HepG2 (cell line): ENCODE measurements around the gene DTD2. TPM values are rescaled to one million over a fixed set of nuclear protein-coding genes. Genes with fewer than 3 reads are reported as not detected.

ENCODE experiments used
- ATAC-seq: fragments of 200-7000 bp; cut with Tn5 transposase; 3 replicates; pipeline ENCODE4 v1.9.1; 2020; ENCODE audit warnings: mild to moderate bottlenecking, moderate library complexity
- BruUV-seq: library from RNA; stranded (reverse); fragments of 400-500 nt; replicated peaks from 2 replicates; lab custom pipeline; 2021; lab: Mats Ljungman, UMichigan
- CTCF ChIA-PET: fragments of 300-600 bp; formaldehyde crosslinking; extraction: SDS; loops from one replicate; lab custom pipeline; 2021; ENCODE audit warnings: low total read pairs, inconsistent platforms, low intra/inter-chr PET ratio; lab: Yijun Ruan, JAX
- POLR2A ChIA-PET: fragments of 350-600 bp; sonication (Branson Sonifier 250); formaldehyde crosslinking; loops from one replicate; lab custom pipeline; 2020; ENCODE audit warnings: antibody characterized with exemption, inconsistent platforms; lab: Yijun Ruan, JAX
- DNase-seq: peaks from one replicate; pipeline ENCODE4 v3.0.0-alpha.2; 2015; ENCODE audit warnings: low spot score
- FAIRE-seq: peaks from 3 replicates; lab custom pipeline; 2011; peaks lifted over from hg19 to GRCh38; lab: Jason Lieb, UNC
- H2AFZ ChIP-seq: one replicate; pipeline ENCODE4 v1.6.1; 2011; ENCODE audit warnings: low read length, inconsistent platforms
- H3K27ac ChIP-seq: fragments of 300-600 bp; 3 replicates; pipeline ENCODE4 v1.8.0; 2011; ENCODE audit warnings: mixed run types, mild to moderate bottlenecking, mixed read lengths, low read length, inconsistent platforms; ENCODE audit not compliant: insufficient read depth; ENCODE audit errors: extremely low read length
- H3K27me3 ChIP-seq, 2 experiments: fragments of 200-600 bp in 1 of 2; 2 replicates in 1 of 2; 3 replicates in 1 of 2; pipeline versions ENCODE4 v1.6.0 to v1.8.0; 2011; ENCODE audit warnings: low read length in 2 of 2, mild to moderate bottlenecking in 2 of 2, moderate library complexity in 2 of 2, inconsistent platforms in 1 of 2; ENCODE audit not compliant: insufficient read depth in 2 of 2, control insufficient read depth in 1 of 2
- H3K36me3 ChIP-seq, 2 experiments: fragments of 200-600 bp in 1 of 2; replicated peaks in 1 of 2; 2 replicates in 1 of 2; 3 replicates in 1 of 2; pipeline versions ENCODE4 v1.5.1 to v1.8.0; 2011; ENCODE audit warnings: low read length in 2 of 2, inconsistent platforms in 1 of 2; ENCODE audit not compliant: insufficient read depth in 2 of 2, control insufficient read depth in 1 of 2
- H3K4me1 ChIP-seq: 2 replicates; pipeline ENCODE4 v1.5.1; 2012; ENCODE audit warnings: low read length, inconsistent platforms; ENCODE audit not compliant: insufficient read depth
- H3K4me2 ChIP-seq: 2 replicates; pipeline ENCODE4 v1.6.0; 2011; ENCODE audit warnings: low read depth, low read length, inconsistent platforms
- H3K4me3 ChIP-seq, 3 experiments: fragments of 200-600 bp in 1 of 3; sonication (generic), shearing (Covaris generic) in 1 of 3; replicated peaks in 1 of 3; 2 replicates each; pipeline ENCODE4 v1.5.1; 2011 to 2016; ENCODE audit warnings: low read length in 3 of 3, inconsistent platforms in 2 of 3, low read depth in 2 of 3, mild to moderate bottlenecking in 2 of 3, control low read depth in 1 of 3, mixed read lengths in 1 of 3; ENCODE audit not compliant: insufficient read depth in 1 of 3
- H3K79me2 ChIP-seq: one replicate; pipeline ENCODE4 v1.6.1; 2011; ENCODE audit warnings: low read length, inconsistent platforms; ENCODE audit not compliant: insufficient read depth
- H3K9ac ChIP-seq: 2 replicates; pipeline ENCODE4 v1.6.0; 2011; ENCODE audit warnings: mild to moderate bottlenecking, low read depth, low read length, inconsistent platforms; ENCODE audit not compliant: insufficient read depth
- H3K9me3 ChIP-seq: 2 replicates; pipeline ENCODE4 v1.5.1; 2012; ENCODE audit warnings: mild to moderate bottlenecking, low read length
- H4K20me1 ChIP-seq: 2 replicates; pipeline ENCODE4 v1.6.0; 2011; ENCODE audit warnings: inconsistent platforms, mild to moderate bottlenecking, low read length, moderate library complexity; ENCODE audit not compliant: insufficient read depth
- CBFB ChIP-seq: sonication (generic); formaldehyde crosslinking; IDR thresholded peaks from 2 replicates; pipeline ENCODE4 v1.4.0; 2020; ENCODE audit warnings: missing genetic modification reagents
- CHD2 ChIP-seq: IDR thresholded peaks from 2 replicates; pipeline ENCODE4 v1.6.1; 2011; ENCODE audit warnings: low read depth, low read length, improper control_type of control experiment
- HOXD1 ChIP-seq: sonication (generic); formaldehyde crosslinking; IDR thresholded peaks from 2 replicates; pipeline ENCODE4 v1.5.0; 2020; ENCODE audit warnings: missing genetic modification reagents
- ISL2 ChIP-seq: sonication (generic); formaldehyde crosslinking; IDR thresholded peaks from 2 replicates; pipeline ENCODE4 v1.5.0; 2020; ENCODE audit warnings: missing genetic modification reagents
- MYNN ChIP-seq: sonication (generic); formaldehyde crosslinking; IDR thresholded peaks from 2 replicates; pipeline ENCODE4 v1.4.0; 2020; ENCODE audit warnings: mild to moderate bottlenecking, low read depth, missing genetic modification reagents
- POLR2AphosphoS5 ChIP-seq: IDR thresholded peaks from 2 replicates; pipeline ENCODE4 v1.6.1; 2012; ENCODE audit warnings: low read depth, low read length
- PTBP1 ChIP-seq: fragments of 200-400 bp; formaldehyde crosslinking; IDR thresholded peaks from 2 replicates; pipeline ENCODE4 v1.6.1; 2018; ENCODE audit warnings: low read length, low read depth; ENCODE audit not compliant: poor library complexity, severe bottlenecking
- SAP130 ChIP-seq: IDR thresholded peaks from 2 replicates; pipeline ENCODE4 v1.6.1; 2016; ENCODE audit warnings: low read depth
- SP140L ChIP-seq: sonication (generic); formaldehyde crosslinking; IDR thresholded peaks from 2 replicates; pipeline ENCODE4 v1.4.0; 2020; ENCODE audit warnings: missing genetic modification reagents, borderline replicate concordance
- ZBTB21 ChIP-seq: sonication (generic); formaldehyde crosslinking; IDR thresholded peaks from 2 replicates; pipeline ENCODE4 v1.4.0; 2020; ENCODE audit warnings: missing genetic modification reagents
- ZNF136 ChIP-seq: sonication (generic); formaldehyde crosslinking; IDR thresholded peaks from 2 replicates; pipeline ENCODE4 v1.8.1; 2022; ENCODE audit warnings: low read depth, mild to moderate bottlenecking, moderate library complexity, missing genetic modification reagents
- ZNF180 ChIP-seq: sonication (generic); formaldehyde crosslinking; IDR thresholded peaks from 2 replicates; pipeline ENCODE4 v1.4.0; 2020; ENCODE audit warnings: low read depth, missing genetic modification reagents, borderline replicate concordance
- ZNF296 ChIP-seq: sonication (generic); formaldehyde crosslinking; conservative IDR thresholded peaks from 2 replicates; pipeline ENCODE4 v1.5.0; 2020; ENCODE audit warnings: mild to moderate bottlenecking, missing genetic modification reagents
- ZNF878 ChIP-seq: sonication (generic); formaldehyde crosslinking; IDR thresholded peaks from 2 replicates; pipeline ENCODE4 v1.8.1; 2023; ENCODE audit warnings: mild to moderate bottlenecking, missing genetic modification reagents, moderate library complexity
- in situ Hi-C: cut with HindIII; loops from 2 replicates; pipeline ENCODE4 v1.10.0; 2017; ENCODE audit warnings: low pct_unique_long_range_greater_than_20kb; ENCODE audit not compliant: extremely low pct_ligation_motif_present
- intact Hi-C: fragments of 100-400 bp; cut with micrococcal nuclease; formaldehyde crosslinking; loops from one replicate; pipeline ENCODE4 v1.10.0; 2022; ENCODE audit not compliant: unreplicated experiment
- polyA plus RNA-seq, 8 experiments: library from polyadenylated mRNA; depleted of rRNA in 3 of 8; stranded (reverse) in 7 of 8; unstranded in 1 of 8; fragments of >200 nt; fragmentation: Illumina TruSeq in 4 of 8; extraction: Trizol in 4 of 8; gene quantifications; 2 replicates each; pipeline versions ENCODE4 v1.2.1 to v1.2.3, GENCODE V29; 2011 to 2016; ENCODE audit warnings: low read depth in 4 of 8, missing spikeins in 1 of 8, mixed read lengths in 1 of 8; ENCODE audit not compliant: insufficient read depth in 1 of 8
- total RNA-seq, 5 experiments: library from RNA; depleted of rRNA; stranded (reverse); fragments of >200 nt; fragmentation: Illumina TruSeq; extraction: Trizol; gene quantifications; 2 replicates each; pipeline ENCODE4 v1.2.3, GENCODE V29; 2016; ENCODE audit warnings: low read depth in 1 of 5
- TF ChIP-seq, protein P1 (sequence below): sonication (generic); formaldehyde crosslinking; IDR thresholded peaks from 2 replicates; pipeline ENCODE4 v1.8.1; 2022; ENCODE audit warnings: low read depth, mild to moderate bottlenecking, missing genetic modification reagents
- TF ChIP-seq, protein P2 (sequence below): sonication (generic); formaldehyde crosslinking; IDR thresholded peaks from 2 replicates; pipeline ENCODE4 v1.5.0; 2020; ENCODE audit warnings: mild to moderate bottlenecking, low read depth, missing genetic modification reagents, borderline replicate concordance
- TF ChIP-seq, protein P3 (sequence below): sonication (generic); formaldehyde crosslinking; IDR thresholded peaks from 2 replicates; pipeline ENCODE4 v1.8.1; 2023; ENCODE audit warnings: mild to moderate bottlenecking, missing genetic modification reagents

The DTD2 gene
- total and polyA plus RNA-seq, 2 of the 13 experiments (the other 11 are each of a cell fraction or from before 2014, with no cell fraction given), result 22.3 to 49.8 TPM

DNA sequence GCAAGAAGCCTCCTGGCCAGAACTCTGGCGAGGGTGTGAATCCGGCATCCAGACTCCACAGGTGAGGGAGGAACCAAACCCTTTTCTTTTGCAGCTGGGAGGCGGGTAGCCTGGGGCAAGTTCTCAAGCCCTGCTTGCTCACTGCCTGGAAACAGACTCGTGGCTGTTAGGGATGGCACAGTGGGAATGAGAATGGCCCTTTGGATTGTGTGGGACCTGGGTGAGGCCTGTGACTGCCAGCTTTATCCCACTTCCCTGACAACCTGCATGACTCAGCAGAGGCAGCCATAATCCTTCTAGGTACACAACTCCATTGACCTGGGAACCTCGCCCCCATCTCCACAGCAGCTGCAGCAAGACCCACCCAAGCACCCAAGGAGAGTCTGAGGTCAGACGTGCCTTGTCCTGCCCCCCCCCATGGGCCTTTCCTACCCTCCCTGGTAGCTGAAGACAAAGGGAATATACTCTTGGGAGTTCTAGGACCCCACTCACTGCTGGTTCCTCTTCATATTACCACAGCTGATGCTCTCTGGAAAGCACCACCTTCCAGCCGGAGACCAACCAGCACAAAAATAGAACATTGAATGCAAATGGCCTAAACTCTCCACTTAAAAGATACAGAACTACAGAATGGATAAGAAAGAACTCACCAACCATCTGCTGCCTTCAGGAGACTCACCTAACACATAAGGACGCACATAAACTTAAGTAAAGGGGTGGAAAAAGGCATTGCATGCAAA lies 35.6 kb upstream of the DTD2 start (continued):
- no peak for TF ChIP-seq MYNN (CRISPR knock-in tag)

DNA sequence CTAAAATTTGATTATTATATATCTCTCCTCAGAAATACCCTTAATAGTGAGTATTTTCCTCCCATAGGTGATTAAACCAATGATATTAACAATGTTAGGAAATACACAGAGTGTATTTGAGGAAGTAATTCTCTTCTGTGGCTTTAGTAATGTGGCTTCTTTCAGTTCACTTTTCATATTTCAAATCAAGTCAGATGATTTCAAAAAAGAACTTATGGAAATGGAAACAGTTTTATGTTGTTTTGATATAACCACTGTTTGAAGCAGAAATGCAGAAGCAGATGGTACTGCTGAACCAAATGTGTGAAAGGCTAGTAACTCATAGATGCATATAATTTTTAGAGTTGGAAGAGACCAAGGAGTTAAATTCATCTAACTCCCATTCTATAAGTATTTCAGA lies 32.4 kb upstream of the DTD2 start:
- Histone ChIP-seq H4K20me1 (no peaks in the 10 kb centered on the region), H3K9me3 (no peaks in the 10 kb centered on the region), H3K36me3 (no peaks in the 10 kb centered on the region), H3K27ac (no peak overlapping the region), H3K27me3 (no peaks in the 10 kb centered on the region; a peak in 1 of 5 replicates), H3K4me3 (no peak overlapping the region), H3K9ac (no peak overlapping the region), H3K4me2 (no peak overlapping the region), H2AFZ (no peak overlapping the region), H3K4me1 (no peaks in the 10 kb centered on the region), H3K79me2 (no peaks in the 10 kb centered on the region)
- no TSS peak for BruUV-seq
- FAIRE-seq, result no peak
- in situ Hi-C loops, result no loop called here
- DNase-seq, result no peak
- ChIA-PET POLR2A (no interaction called here), CTCF (no interaction called here)
- no peak for ATAC-seq
- TF ChIP-seq, protein P1, sequence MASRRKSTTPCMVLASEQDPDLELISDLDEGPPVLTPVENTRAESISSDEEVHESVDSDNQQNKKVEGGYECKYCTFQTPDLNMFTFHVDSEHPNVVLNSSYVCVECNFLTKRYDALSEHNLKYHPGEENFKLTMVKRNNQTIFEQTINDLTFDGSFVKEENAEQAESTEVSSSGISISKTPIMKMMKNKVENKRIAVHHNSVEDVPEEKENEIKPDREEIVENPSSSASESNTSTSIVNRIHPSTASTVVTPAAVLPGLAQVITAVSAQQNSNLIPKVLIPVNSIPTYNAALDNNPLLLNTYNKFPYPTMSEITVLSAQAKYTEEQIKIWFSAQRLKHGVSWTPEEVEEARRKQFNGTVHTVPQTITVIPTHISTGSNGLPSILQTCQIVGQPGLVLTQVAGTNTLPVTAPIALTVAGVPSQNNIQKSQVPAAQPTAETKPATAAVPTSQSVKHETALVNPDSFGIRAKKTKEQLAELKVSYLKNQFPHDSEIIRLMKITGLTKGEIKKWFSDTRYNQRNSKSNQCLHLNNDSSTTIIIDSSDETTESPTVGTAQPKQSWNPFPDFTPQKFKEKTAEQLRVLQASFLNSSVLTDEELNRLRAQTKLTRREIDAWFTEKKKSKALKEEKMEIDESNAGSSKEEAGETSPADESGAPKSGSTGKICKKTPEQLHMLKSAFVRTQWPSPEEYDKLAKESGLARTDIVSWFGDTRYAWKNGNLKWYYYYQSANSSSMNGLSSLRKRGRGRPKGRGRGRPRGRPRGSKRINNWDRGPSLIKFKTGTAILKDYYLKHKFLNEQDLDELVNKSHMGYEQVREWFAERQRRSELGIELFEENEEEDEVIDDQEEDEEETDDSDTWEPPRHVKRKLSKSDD, result no peak
- TF ChIP-seq, protein P2, sequence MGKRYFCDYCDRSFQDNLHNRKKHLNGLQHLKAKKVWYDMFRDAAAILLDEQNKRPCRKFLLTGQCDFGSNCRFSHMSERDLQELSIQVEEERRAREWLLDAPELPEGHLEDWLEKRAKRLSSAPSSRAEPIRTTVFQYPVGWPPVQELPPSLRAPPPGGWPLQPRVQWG (CRISPR knock-in tag), result no peak
- TF ChIP-seq, protein P3, sequence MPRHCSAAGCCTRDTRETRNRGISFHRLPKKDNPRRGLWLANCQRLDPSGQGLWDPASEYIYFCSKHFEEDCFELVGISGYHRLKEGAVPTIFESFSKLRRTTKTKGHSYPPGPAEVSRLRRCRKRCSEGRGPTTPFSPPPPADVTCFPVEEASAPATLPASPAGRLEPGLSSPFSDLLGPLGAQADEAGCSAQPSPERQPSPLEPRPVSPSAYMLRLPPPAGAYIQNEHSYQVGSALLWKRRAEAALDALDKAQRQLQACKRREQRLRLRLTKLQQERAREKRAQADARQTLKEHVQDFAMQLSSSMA (CRISPR knock-in tag), result no peak
- TF ChIP-seq CHD2 (no peak), PTBP1 (no peak), CBFB (CRISPR knock-in tag) (no peak), POLR2AphosphoS5 (no peak), HOXD1 (CRISPR knock-in tag) (no peak), ZNF296 (CRISPR knock-in tag) (no peak), ZBTB21 (CRISPR knock-in tag) (no peak), ZNF136 (CRISPR knock-in tag) (no peak), ISL2 (CRISPR knock-in tag) (no peak), ZNF180 (CRISPR knock-in tag) (no peak), SP140L (CRISPR knock-in tag) (no peak), ZNF878 (no peak), SAP130 (CRISPR knock-in tag) (no peak)
- intact Hi-C loops, result no loop called here
